SK-N-MC (cell line): ENCODE measurements around the gene BRAF.

Source experiments
- EZH2 ChIP-seq: fragments of 200-600 bp; sonication (generic); IDR thresholded peaks from one replicate; pipeline ENCODE4 v1.6.1; 2017; ENCODE audit warnings: antibody characterized with exemption
- FOXP2 ChIP-seq: optimal IDR thresholded peaks from 2 replicates; pipeline ENCODE3; 2011; ENCODE audit warnings: mild to moderate bottlenecking, moderate library complexity; ENCODE audit not compliant: insufficient read depth; ENCODE audit errors: extremely low read length, control extremely low read depth
- POLR2AphosphoS5 ChIP-seq: IDR thresholded peaks from 2 replicates; pipeline ENCODE4 v1.6.1; 2012; ENCODE audit warnings: mild to moderate bottlenecking, low read depth, low read length, borderline replicate concordance

- no peak for TF ChIP-seq EZH2
- TF ChIP-seq POLR2AphosphoS5: no peak
- TF ChIP-seq FOXP2: no peak
Measured at GRCh38 chr7:140927351-140927750, 2.6 kb upstream of the BRAF start.
